Stimulated activated CD8-positive, alpha-beta memory T cell treated with anti-CD3 and anti-CD28 coated beads, Interleukin-7, amount 100 ng/mL, for 4 hours (primary cell): ENCODE results near the gene ATP6V1C2.

Experiments
- DNase-seq, 2 donors: peaks; one replicate each; pipeline ENCODE4 v3.0.0-alpha.2; 2020; ENCODE audit warnings: low read depth in 2 of 2

The ATP6V1C2 gene

DNA sequence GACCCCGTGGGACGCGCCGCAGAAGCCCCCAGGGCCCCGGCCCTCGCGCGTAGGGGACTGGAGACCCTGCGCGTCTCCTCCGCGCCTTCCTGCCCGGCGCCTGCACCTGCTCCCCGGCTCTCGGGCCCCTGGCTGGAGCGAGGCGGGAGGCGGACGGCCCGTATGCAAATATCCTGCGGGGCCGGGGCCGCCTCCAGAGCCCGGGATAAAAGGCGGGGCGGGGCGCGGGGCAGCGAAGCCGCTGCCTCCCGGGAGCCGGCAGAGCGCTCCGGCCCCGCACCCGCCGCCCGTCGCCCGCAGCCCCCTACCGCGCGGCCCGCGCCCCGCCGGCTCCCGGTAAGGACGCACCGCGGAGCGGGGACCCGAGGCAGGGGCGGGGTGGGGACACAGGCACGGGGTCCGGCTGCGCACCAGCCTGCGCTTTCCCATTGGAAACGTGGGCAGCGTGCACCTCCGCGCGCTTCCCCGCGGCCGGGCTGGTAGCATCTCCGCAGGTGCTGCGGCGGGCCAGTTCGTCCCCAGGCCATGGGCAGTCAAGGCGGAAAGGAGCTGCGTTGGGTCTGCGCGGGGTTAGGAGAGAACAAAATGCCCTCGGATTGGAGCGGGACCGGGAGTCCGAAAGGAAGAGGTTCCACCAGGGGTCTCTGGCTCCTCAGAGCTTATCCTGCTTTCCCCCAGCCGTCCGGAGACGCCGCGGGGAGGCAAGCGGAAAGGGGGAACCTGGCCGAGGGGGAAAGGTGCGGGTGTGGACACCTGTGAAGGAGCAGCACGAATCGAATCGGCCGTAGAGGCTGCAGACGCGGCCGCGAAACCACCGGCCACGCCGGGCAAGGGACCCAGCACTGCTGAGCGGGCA lies at the start of gene ATP6V1C2:
ATP6V1C2 (plus strand) TSS at position 235 of the 856 bp plus-strand sequence. CDS start 1,220 bp downstream, outside the sequence.
- no peak for DNase-seq

DNA sequence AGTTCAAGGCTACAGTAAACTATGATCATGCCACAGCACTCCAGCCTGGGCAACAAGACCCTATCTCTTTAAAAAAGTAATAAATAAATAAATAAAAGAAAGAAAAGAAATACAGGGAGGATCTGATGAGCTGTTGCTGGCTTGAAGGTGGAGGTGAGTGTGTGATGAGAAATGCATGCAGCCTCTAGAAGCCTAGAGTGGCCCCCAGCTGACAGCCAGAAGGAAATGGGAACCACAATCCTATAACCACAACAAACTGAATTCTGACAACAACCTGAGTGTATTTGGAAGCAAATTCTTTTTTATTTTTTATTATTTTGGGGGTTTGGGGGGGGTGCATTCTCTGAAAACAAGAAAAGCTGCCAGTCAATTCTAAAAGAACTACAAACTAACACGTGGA lies 46.3 kb upstream of the ATP6V1C2 start:
- DNase-seq: no peak

DNA sequence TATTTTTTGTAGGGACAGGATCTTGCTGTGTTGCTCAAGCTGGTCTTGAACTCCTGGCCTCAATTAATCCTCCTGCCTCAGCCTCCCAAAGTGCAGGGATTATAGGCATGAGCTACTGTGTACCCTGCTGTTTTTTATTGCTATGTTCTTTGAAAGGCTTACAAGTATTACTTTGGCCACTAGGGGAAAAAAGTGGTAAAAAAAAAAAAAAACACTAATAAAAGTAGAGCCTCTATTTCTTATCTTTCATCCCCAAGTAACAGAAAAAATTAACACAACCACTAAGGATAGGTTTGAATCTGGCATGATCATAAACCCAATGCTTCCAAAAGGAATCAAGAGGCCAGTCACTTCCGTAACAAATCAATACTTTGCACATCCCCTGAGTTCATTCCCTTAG lies 43.2 kb upstream of the ATP6V1C2 start:
- DNase-seq: no peak

- no peak for DNase-seq
Observed at GRCh38 chr2:10680214-10680613, 41.2 kb upstream of the ATP6V1C2 start.

GRCh38 chr2:10680957-10681356 lies 40.5 kb upstream of the ATP6V1C2 start:
- no peak for DNase-seq

GRCh38 chr2:10686176-10686730 lies 35.2 kb upstream of the ATP6V1C2 start:
- DNase-seq: no peak

DNA sequence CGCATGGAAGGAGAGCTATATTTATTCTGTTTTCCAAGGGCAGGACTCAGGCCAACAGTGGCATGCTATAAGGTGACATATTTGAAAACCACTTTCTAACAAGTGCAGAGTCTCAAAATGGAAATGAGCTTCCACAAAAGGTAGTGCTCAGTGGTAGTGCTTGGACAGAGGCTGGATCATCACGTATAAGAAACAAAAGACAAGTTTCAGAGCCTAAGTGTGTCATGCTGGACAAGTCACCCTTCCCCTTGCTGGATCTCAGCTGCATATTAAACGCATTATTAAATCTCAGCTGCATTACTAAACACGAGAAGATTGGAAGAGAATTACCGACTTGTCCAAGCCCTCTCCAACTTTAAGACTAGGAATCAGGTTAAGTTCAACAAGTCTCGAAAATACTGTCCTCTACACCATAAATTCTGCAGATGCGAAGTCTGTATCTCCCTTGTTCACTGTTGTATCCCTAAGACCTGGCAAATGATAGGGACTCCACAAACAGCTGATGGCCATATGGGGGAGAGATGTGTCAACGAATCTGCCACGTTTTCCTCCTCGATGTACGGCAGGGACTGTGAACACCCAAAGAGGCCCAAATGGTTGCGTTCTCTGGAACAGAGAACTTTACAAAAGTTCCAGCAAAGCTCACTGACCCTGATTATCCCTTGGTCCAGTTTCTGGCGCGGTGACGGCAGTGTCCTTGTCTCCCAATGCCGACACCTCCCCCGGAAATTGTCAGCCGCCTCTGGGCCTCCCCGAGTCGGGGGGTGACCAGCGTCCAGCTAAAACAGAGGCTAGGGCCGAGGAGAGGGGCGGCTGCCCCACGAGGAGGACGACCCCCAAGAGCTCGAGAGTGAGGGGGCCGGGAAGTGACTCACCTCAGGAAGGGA lies 32.3 kb upstream of the ATP6V1C2 start:
- DNase-seq: no peak

DNA sequence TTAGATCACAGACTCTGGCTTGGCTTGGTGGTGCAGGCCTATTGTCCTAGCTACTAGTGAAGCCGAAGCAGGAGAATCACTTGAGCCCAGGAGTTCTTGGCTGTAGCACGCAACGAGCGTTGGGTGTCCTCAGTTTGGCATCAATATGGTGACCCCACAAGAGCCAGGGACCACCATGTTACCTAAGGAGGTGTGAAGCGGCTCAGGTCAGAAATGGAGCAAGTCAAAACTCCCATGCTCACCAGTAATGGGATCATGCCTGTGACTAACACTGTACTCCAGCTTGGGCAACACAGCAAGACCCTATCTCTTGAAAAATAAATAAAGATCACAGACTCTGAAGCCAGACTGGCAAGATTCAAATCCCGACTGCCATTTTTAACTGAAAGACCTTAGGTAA lies 29.9 kb upstream of the ATP6V1C2 start:
- DNase-seq: no peak

DNA sequence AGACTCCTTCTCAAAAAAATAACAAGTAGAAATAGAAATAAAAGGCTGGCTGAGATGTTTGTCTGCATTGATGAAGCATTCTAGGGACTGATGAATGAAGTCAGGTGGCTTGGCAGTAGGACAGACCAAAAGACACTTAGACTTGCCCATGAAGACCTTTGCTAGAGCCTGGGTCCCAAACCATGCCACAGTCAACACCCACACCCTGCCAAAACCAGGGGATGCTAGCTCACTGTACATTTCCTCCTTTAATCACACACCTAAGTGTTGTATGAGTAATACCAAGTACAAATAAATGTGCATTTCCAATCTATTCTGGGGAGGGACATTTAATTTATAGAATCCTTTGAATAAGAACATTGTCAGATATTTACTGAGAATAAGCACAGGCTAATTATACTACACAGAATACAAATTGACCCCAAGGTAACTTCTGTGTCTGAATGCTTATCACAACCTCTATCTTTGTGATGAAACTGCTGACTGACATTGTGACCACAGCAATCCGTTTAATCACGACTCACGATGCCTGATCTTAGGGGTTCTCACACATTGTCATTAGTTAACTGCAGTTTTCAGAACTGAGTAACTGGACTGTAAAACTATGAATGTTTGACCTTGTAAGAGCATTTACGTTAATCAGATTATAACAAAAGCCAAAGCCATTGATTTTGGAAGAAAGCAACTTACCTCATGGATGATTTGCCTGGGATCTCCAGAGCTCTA lies 21.2 kb upstream of the ATP6V1C2 start:
- DNase-seq: no peak

DNA sequence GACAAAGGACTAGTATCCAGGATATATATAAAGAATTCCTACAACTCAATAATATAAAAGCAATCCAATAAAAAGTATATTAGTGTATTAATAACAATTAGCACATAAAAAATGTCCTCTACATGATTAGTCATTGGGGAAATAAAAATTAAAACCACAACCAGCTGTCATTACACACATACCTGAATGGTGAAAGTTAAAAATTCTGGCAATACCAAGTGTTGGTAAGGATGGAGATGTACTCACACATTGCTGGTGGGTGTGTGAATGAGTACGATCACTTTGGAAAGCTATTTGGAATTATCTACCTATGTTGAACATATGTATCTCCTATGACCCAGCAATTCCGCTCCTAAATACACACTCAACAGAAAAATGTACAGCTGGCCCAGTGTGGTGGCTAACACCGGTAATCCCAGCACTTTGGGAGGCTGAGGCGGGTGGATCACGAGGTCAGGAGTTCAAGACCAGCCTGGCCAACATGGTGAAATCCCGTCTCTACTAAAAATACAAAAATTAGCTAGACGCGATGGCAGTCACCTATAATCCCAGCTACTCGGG lies 17.3 kb upstream of the ATP6V1C2 start:
- DNase-seq: no peak

- no peak for DNase-seq
Observed at GRCh38 chr2:10706033-10706432, 15.4 kb upstream of the ATP6V1C2 start.

DNA sequence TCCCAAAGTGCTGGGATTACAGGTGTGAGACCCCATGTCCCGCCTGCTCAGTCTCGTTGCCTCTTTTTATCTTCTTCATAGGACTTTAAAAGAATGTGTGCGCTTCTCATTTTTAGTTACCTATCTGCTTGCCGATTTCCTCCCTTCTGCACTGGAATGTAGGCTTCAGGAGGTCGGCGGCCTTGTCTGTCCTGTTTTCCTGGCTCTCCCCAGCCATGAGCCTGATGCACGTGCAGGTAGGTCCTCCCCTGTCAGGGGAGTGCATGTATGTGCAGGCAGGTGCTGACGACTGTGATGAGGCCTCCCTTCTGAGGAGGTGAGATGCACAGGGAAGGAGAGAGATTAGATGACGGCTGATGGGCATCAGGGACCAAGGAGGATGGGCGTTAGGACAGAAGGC lies 13.6 kb upstream of the ATP6V1C2 start:
- no peak for DNase-seq

GRCh38 chr2:10709290-10709939 lies 12.0 kb upstream of the ATP6V1C2 start:
- no peak for DNase-seq

DNA sequence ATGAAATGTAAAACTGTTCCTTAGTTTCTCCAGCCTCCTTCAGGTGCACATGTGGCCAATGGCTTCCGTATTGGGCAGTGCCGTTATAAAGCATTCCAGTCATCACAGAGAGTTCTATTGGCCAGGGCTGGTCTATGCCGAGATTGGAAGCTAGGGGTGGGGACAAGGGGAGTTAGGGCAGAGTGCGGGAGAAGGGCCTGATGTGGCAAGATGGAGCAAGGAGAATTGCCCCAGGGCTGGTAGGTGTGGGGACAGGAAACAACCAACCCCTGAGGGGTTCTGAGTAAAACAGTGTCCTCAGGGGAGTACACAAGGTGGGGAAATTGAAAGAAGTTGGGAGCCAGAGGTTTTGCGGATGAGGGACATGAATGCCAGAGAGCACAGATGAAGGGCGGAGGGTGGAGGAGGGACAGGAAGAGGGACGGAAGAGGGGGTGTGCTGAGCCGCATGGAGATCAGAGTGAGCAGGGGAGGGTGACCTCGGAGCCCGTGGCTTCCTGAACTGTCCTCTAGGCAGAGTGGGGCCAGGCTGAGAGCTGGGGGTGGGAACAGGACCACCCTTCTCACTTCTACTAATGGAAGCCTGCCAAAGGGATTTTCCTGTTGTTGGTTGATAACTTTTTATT lies 9.1 kb upstream of the ATP6V1C2 start:
- DNase-seq: no peak

- no peak for DNase-seq
Observed at GRCh38 chr2:10716581-10716980, 4.8 kb upstream of the ATP6V1C2 start.

GRCh38 chr2:10717628-10718027 lies 3.8 kb upstream of the ATP6V1C2 start:
- DNase-seq: no peak

DNA sequence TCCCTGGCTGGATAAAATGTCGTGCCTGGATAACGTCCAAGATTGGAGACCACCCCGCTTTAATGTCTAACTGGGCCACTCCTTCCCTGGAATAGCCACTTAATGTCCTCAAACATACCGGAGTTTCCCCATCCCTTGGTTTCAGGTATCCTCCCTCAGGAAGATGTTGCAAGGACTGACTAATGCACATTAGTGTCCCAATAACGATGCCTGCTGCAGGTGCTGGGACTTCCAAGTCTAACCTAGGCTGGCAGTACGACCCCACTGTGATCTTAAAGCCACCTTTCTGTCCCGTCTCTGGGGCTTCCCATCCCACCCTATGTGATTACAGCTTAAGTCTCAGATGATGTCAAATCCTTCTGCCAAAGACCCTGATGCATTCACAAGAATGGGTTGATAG lies 1.1 kb upstream of the ATP6V1C2 start:
- no peak for DNase-seq

DNA sequence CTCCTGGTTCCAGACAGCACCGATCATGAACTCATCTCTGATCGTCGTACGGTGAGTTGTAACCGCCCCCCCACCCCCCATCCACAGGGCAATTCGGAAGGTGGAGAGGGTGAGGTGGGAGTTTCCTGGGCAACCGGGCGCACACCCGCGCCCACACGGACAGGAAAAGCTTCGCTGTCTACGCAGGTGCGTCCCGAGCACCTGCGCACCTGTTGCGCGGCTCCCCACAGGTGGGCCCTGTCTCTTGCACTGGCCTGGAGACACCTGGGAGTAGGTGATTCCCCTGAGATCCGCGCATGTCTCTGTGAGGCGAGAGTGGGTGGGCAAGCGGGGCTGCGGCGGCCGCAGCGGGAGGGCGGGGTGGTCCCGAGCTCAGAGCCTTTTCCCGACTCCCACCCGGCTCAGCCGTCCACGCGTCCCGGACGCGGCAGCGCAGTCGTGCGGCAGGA lies 459 bp upstream of the ATP6V1C2 start:
- DNase-seq: no peak

- no peak for DNase-seq
Observed at GRCh38 chr2:10722252-10722825, 909 bp downstream of the ATP6V1C2 start.
